Measurements from ENCODE around the gene RIBC1. TPM values are rescaled to one million over a fixed set of nuclear protein-coding genes. Genes with fewer than 3 reads are reported as not detected.

The RIBC1 gene
- total and polyA plus RNA-seq, 3 experiments from 2014 or later, result 0.26 to 1.2 (median 1.2) TPM

GRCh38 chrX:53438832-53439230 is 16.2 kb downstream of the RIBC1 start:
- POLR2A ChIA-PET, result no interaction called here
- no peaks in the 10 kb centered on the region for H3K9me3 ChIP-seq (ENCODE audit: low read length)
- no peak overlapping the region for H3K27ac Mint-ChIP-seq
- no peak overlapping the region for H3K4me3 ChIP-seq (ENCODE audit: low read length)
- no peaks in the 10 kb centered on the region for H3K9me3 Mint-ChIP-seq
- H3K4me1 Mint-ChIP-seq, result peaks cover 21 to 26% (median 22%) of the 10 kb centered on the region in 3 donors
- CTCF ChIA-PET, result no interaction called here
- peaks cover 12% of the 10 kb centered on the region for H3K4me1 ChIP-seq (ENCODE audit: insufficient read depth, low read length)
- no peaks in the 10 kb centered on the region for H3K27me3 ChIP-seq (ENCODE audit: insufficient read depth, low read length, poor library complexity, severe bottlenecking)
- no peak for DNase-seq
- H3K27ac ChIP-seq (ENCODE audit: low read depth, low read length), result no peak overlapping the region
- no peaks in the 10 kb centered on the region for H3K36me3 ChIP-seq (ENCODE audit: insufficient read depth, low read length)
- H3K27me3 Mint-ChIP-seq, result peaks cover 0 to 11% of the 10 kb centered on the region in 2 donors
- no peak overlapping the region for H3K4me3 Mint-ChIP-seq
- peaks cover 0 to 2% (median 0%) of the 10 kb centered on the region in 3 donors for H3K36me3 Mint-ChIP-seq

- no peaks in the 10 kb centered on the region for H3K27me3 ChIP-seq (ENCODE audit: insufficient read depth, low read length, poor library complexity, severe bottlenecking)
- Mint-ChIP-seq H3K27ac (peak overlapping the region in 3 of 8 donors; percentile 37 to 58 (median 54)), H3K4me1 (peaks cover 8 to 14% (median 13%) of the 10 kb centered on the region in 3 donors), H3K27me3 (peaks cover 0 to 9% of the 10 kb centered on the region in 2 donors), H3K9me3 (no peaks in the 10 kb centered on the region), H3K36me3 (no peaks in the 10 kb centered on the region), H3K4me3 (peak overlapping the region in 6 of 7 donors; percentile 6 to 72 (median 30))
- H3K4me3 ChIP-seq (ENCODE audit: low read length), result no peak overlapping the region
- no peaks in the 10 kb centered on the region for H3K9me3 ChIP-seq (ENCODE audit: low read length)
- ChIA-PET CTCF (no interaction called here), POLR2A (no interaction called here)
- peaks cover 4% of the 10 kb centered on the region for H3K4me1 ChIP-seq (ENCODE audit: insufficient read depth, low read length)
- no peak for DNase-seq
- no peak overlapping the region for H3K27ac ChIP-seq (ENCODE audit: low read depth, low read length)
- no peaks in the 10 kb centered on the region for H3K36me3 ChIP-seq (ENCODE audit: insufficient read depth, low read length)
These were observed 17.4 kb downstream of the RIBC1 start for GRCh38 chrX:53440101-53440500.

GRCh38 chrX:53440621-53441517 is 18.2 kb downstream of the RIBC1 start:
- H3K27ac ChIP-seq (ENCODE audit: low read depth, low read length), result no peak overlapping the region
- Mint-ChIP-seq H3K4me1 (peaks cover 7 to 14% (median 11%) of the 10 kb centered on the region in 3 donors), H3K36me3 (no peaks in the 10 kb centered on the region), H3K27me3 (peaks cover 0 to 9% of the 10 kb centered on the region in 2 donors), H3K4me3 (peak overlapping the region; percentile 66 to 93 (median 75)), H3K27ac (peak overlapping the region in 7 of 8 donors; percentile 36 to 96 (median 64)), H3K9me3 (no peaks in the 10 kb centered on the region)
- peak overlapping the region; percentile 50 for H3K4me3 ChIP-seq (ENCODE audit: low read length)
- H3K27me3 ChIP-seq (ENCODE audit: insufficient read depth, low read length, poor library complexity, severe bottlenecking), result no peaks in the 10 kb centered on the region
- ChIA-PET POLR2A (no interaction called here), CTCF (interaction anchor here (1.2 to 1.4 kb wide), 2 partner anchors 128 to 156 kb away, joined by 3 read pairs; no protein-coding TSS in a partner anchor)
- peaks cover 4% of the 10 kb centered on the region for H3K4me1 ChIP-seq (ENCODE audit: insufficient read depth, low read length)
- H3K36me3 ChIP-seq (ENCODE audit: insufficient read depth, low read length), result no peaks in the 10 kb centered on the region
- DNase-seq, result peak in 1 of 5 donors; percentile 12
- no peaks in the 10 kb centered on the region for H3K9me3 ChIP-seq (ENCODE audit: low read length)

- Histone ChIP-seq H3K36me3 (ENCODE audit: insufficient read depth, low read length) (no peaks in the 10 kb centered on the region), H3K4me3 (ENCODE audit: low read length) (peak overlapping the region; percentile 50), H3K27me3 (ENCODE audit: insufficient read depth, low read length, poor library complexity, severe bottlenecking) (no peaks in the 10 kb centered on the region), H3K27ac (ENCODE audit: low read depth, low read length) (no peak overlapping the region), H3K9me3 (ENCODE audit: low read length) (no peaks in the 10 kb centered on the region), H3K4me1 (ENCODE audit: insufficient read depth, low read length) (peaks cover 4% of the 10 kb centered on the region)
- peaks cover 0 to 6% of the 10 kb centered on the region in 2 donors for H3K27me3 Mint-ChIP-seq
- peaks cover 6 to 11% (median 7%) of the 10 kb centered on the region in 3 donors for H3K4me1 Mint-ChIP-seq
- no peaks in the 10 kb centered on the region for H3K36me3 Mint-ChIP-seq
- no peaks in the 10 kb centered on the region for H3K9me3 Mint-ChIP-seq
- CTCF ChIA-PET, result interaction anchor here (1.2 to 1.4 kb wide), 2 partner anchors 129 to 157 kb away, joined by 3 read pairs; no protein-coding TSS in a partner anchor
- peak overlapping the region in 7 of 8 donors; percentile 58 to 96 (median 81) for H3K27ac Mint-ChIP-seq
- peak; percentile 59 to 77 (median 70) for DNase-seq
- H3K4me3 Mint-ChIP-seq, result peak overlapping the region; percentile 66 to 93 (median 75)
- POLR2A ChIA-PET, result interaction anchor here (0.6 kb wide), 1 partner anchor 308 kb away, joined by 3 read pairs; no protein-coding TSS in a partner anchor
These were observed 19.1 kb downstream of the RIBC1 start for GRCh38 chrX:53441531-53442321.

- H3K4me1 ChIP-seq (ENCODE audit: insufficient read depth, low read length), result peaks cover 4% of the 10 kb centered on the region
- Mint-ChIP-seq H3K4me3 (peak overlapping the region in 6 of 7 donors; percentile 8 to 81 (median 71)), H3K9me3 (no peaks in the 10 kb centered on the region), H3K27me3 (peaks cover 0 to 6% of the 10 kb centered on the region in 2 donors), H3K36me3 (no peaks in the 10 kb centered on the region), H3K4me1 (peaks cover 6 to 11% (median 7%) of the 10 kb centered on the region in 3 donors), H3K27ac (peak overlapping the region in 3 of 8 donors; percentile 17 to 84 (median 29))
- H3K9me3 ChIP-seq (ENCODE audit: low read length), result no peaks in the 10 kb centered on the region
- DNase-seq, result no peak
- ChIA-PET POLR2A (interaction anchor here (0.6 kb wide), 1 partner anchor 308 kb away, joined by 3 read pairs; no protein-coding TSS in a partner anchor), CTCF (no interaction called here)
- H3K36me3 ChIP-seq (ENCODE audit: insufficient read depth, low read length), result no peaks in the 10 kb centered on the region
- H3K27me3 ChIP-seq (ENCODE audit: insufficient read depth, low read length, poor library complexity, severe bottlenecking), result no peaks in the 10 kb centered on the region
- no peak overlapping the region for H3K27ac ChIP-seq (ENCODE audit: low read depth, low read length)
- H3K4me3 ChIP-seq (ENCODE audit: low read length), result no peak overlapping the region
These were observed 19.6 kb downstream of the RIBC1 start for GRCh38 chrX:53442322-53442631.

DNA sequence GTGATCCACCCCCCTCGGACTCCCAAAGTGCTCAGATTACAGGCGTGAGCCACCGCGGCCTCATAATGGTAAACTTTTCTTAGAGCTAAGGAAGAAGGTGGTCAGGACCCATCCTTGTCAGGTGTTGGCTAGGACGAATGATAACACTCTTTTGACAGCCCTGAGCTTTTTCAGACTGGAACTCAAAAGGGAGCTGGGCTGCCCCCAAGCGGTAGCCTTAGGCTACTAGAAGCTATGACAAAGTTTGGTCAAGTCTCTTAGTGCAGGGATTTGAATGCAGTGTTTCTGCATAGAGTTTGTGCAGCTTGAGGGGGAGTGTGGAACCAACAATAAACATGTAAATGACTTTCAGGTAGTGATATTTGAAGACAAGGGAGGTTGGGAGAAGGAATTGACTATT is 23.3 kb downstream of the RIBC1 start:
- Histone ChIP-seq H3K9me3 (ENCODE audit: low read length) (no peaks in the 10 kb centered on the region), H3K4me1 (ENCODE audit: insufficient read depth, low read length) (peaks cover 3% of the 10 kb centered on the region), H3K27me3 (ENCODE audit: insufficient read depth, low read length, poor library complexity, severe bottlenecking) (no peaks in the 10 kb centered on the region), H3K4me3 (ENCODE audit: low read length) (no peak overlapping the region), H3K36me3 (ENCODE audit: insufficient read depth, low read length) (no peaks in the 10 kb centered on the region), H3K27ac (ENCODE audit: low read depth, low read length) (no peak overlapping the region)
- Mint-ChIP-seq H3K9me3 (no peaks in the 10 kb centered on the region), H3K27me3 (peaks cover 0 to 9% of the 10 kb centered on the region in 2 donors), H3K4me1 (peaks cover 6 to 8% (median 6%) of the 10 kb centered on the region in 3 donors), H3K4me3 (no peak overlapping the region), H3K27ac (no peak overlapping the region), H3K36me3 (no peaks in the 10 kb centered on the region)
- POLR2A ChIA-PET, result no interaction called here
- peak in 3 of 5 donors; percentile 9 to 54 (median 22) for DNase-seq
- CTCF ChIA-PET, result interaction anchor here (0.8 to 3.9 kb wide), 8 partner anchors 9 to 160 kb away, joined by 3 to 16 read pairs (median 3); partner anchors contain the start of gene RIBC1

GRCh38 chrX:53447441-53447840 is 24.8 kb downstream of the RIBC1 start:
- H3K9me3 Mint-ChIP-seq, result no peaks in the 10 kb centered on the region
- Histone ChIP-seq H3K4me1 (ENCODE audit: insufficient read depth, low read length) (no peaks in the 10 kb centered on the region), H3K4me3 (ENCODE audit: low read length) (no peak overlapping the region), H3K36me3 (ENCODE audit: insufficient read depth, low read length) (no peaks in the 10 kb centered on the region), H3K27me3 (ENCODE audit: insufficient read depth, low read length, poor library complexity, severe bottlenecking) (no peaks in the 10 kb centered on the region), H3K27ac (ENCODE audit: low read depth, low read length) (no peak overlapping the region), H3K9me3 (ENCODE audit: low read length) (no peaks in the 10 kb centered on the region)
- H3K27ac Mint-ChIP-seq, result no peak overlapping the region
- H3K27me3 Mint-ChIP-seq, result peaks cover 0 to 3% of the 10 kb centered on the region in 2 donors
- H3K36me3 Mint-ChIP-seq, result no peaks in the 10 kb centered on the region
- no peaks in the 10 kb centered on the region for H3K4me1 Mint-ChIP-seq
- ChIA-PET POLR2A (no interaction called here), CTCF (interaction anchor here (1.1 to 3.9 kb wide), 5 partner anchors 35 to 164 kb away, joined by 3 to 16 read pairs (median 4); no protein-coding TSS in a partner anchor)
- H3K4me3 Mint-ChIP-seq, result no peak overlapping the region
- DNase-seq, result no peak
